GM10248 (cell line): ENCODE measurements around the gene SRRM4.
"Not testable (repeated sequence)": the region's sequence is repeated elsewhere in the genome, so short reads cannot be mapped to it uniquely, and the experiment has no call there.

ENCODE experiments used
- CTCF ChIA-PET: fragments of 300-600 bp; sonication (Branson Sonifier 250); formaldehyde crosslinking; extraction: SDS; loops from one replicate; lab custom pipeline; 2021; ENCODE audit warnings: antibody characterized with exemption; lab: Yijun Ruan, JAX
- POLR2A ChIA-PET: fragments of 350-650 bp; sonication (Branson Sonifier 250); formaldehyde crosslinking; extraction: SDS; loops from one replicate; lab custom pipeline; 2020; ENCODE audit warnings: antibody characterized with exemption; lab: Yijun Ruan, JAX
- DNase-seq: peaks from one replicate; pipeline ENCODE4 v3.0.0; 2012; ENCODE audit errors: extremely low spot score
- TF ChIP-seq, protein P1 (sequence below): IDR thresholded peaks from 2 replicates; pipeline ENCODE4 v1.5.1; 2012; ENCODE audit warnings: mild to moderate bottlenecking, low read depth; ENCODE audit errors: extremely low read depth, missing control alignments, control extremely low read depth

SRRM4 gene

DNA sequence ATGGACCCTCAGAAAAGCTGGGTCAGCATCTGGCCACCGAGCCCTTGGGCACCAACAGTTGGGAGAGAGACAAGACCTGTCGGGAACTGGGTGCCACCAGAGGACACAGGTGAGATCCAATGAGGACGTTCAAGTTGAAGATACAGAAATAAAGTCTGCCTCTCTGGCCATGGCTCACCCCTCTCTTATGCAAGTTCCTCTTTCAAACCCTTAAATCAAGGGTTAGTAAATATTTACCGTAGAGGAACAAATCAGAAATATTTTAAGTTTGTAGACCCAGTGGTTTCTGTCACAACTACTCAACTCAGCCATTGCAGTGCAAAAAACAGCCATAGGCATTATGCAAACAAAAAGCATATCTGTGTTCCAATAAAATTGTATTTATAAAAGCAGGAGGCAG, 120.9 kb downstream of the SRRM4 start:
- ChIA-PET POLR2A (no interaction called here), CTCF (interaction anchor here (2.5 kb wide), 1 partner anchor 13 kb away, joined by 9 read pairs; no protein-coding TSS in a partner anchor)

GRCh38 chr12:119102714-119103113, 121.4 kb downstream of the SRRM4 start:
- no peak for DNase-seq
- POLR2A ChIA-PET = no interaction called here
- TF ChIP-seq, protein P1, sequence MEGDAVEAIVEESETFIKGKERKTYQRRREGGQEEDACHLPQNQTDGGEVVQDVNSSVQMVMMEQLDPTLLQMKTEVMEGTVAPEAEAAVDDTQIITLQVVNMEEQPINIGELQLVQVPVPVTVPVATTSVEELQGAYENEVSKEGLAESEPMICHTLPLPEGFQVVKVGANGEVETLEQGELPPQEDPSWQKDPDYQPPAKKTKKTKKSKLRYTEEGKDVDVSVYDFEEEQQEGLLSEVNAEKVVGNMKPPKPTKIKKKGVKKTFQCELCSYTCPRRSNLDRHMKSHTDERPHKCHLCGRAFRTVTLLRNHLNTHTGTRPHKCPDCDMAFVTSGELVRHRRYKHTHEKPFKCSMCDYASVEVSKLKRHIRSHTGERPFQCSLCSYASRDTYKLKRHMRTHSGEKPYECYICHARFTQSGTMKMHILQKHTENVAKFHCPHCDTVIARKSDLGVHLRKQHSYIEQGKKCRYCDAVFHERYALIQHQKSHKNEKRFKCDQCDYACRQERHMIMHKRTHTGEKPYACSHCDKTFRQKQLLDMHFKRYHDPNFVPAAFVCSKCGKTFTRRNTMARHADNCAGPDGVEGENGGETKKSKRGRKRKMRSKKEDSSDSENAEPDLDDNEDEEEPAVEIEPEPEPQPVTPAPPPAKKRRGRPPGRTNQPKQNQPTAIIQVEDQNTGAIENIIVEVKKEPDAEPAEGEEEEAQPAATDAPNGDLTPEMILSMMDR = no peak
- CTCF ChIA-PET = interaction anchor here (2.5 kb wide), 1 partner anchor 12 kb away, joined by 9 read pairs; no protein-coding TSS in a partner anchor

More for the DNA sequence above, 120.9 kb downstream of the SRRM4 start:
- DNase-seq = no peak
- TF ChIP-seq, protein P1 = no peak

DNA sequence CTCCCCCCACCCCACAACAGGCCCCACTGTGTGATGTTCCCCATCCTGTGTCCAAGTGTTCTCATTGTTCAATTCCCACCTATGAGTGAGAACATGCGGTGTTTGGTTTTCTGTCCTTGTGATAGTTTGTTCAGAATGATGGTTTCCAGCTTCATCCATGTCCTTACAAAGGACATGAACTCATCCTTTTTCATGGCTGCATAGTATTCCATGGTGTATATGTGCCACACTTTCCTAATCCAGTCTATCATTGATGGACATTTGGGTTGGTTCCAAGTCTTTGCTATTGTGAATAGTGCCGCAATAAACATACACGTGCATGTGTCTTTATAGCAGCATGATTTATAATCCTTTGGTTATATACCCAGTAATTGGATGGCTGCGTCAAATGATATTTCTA, 123.6 kb downstream of the SRRM4 start:
- DNase-seq, CTCF ChIA-PET, POLR2A ChIA-PET: not testable (repeated sequence)

DNA sequence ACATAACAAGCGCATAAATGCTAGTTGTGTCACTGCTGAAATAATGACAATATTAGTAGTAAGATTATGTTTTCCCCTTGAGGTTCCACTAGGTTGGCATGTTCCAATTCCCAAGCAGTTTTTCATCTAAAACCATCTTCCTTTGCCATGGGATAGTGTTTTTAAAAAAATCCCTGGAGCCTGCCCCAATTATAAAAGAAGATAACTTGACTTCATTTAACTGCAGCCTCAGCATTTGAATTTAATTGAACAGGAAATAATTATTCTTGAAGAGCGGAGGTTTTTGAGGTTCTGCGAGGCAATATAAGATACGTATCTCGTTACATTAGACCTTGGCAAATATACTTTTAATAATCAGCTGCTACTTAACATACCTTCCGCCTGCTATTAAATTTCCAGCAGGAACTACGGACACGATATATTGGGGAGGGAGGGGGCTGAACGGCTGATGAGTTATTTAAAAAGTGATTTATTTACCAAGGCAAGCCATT, 132.2 kb downstream of the SRRM4 start:
- CTCF ChIA-PET = no interaction called here
- TF ChIP-seq, protein P1 = no peak
- POLR2A ChIA-PET = no interaction called here
- DNase-seq = no peak

- ChIA-PET POLR2A (no interaction called here), CTCF (interaction anchor here (1.0 to 1.6 kb wide), 4 partner anchors 13 to 299 kb away, joined by 3 to 9 read pairs (median 4); no protein-coding TSS in a partner anchor)
- DNase-seq = no peak
- TF ChIP-seq, protein P1 = no peak
Observed at GRCh38 chr12:119114294-119114693, 133.0 kb downstream of the SRRM4 start.

DNA sequence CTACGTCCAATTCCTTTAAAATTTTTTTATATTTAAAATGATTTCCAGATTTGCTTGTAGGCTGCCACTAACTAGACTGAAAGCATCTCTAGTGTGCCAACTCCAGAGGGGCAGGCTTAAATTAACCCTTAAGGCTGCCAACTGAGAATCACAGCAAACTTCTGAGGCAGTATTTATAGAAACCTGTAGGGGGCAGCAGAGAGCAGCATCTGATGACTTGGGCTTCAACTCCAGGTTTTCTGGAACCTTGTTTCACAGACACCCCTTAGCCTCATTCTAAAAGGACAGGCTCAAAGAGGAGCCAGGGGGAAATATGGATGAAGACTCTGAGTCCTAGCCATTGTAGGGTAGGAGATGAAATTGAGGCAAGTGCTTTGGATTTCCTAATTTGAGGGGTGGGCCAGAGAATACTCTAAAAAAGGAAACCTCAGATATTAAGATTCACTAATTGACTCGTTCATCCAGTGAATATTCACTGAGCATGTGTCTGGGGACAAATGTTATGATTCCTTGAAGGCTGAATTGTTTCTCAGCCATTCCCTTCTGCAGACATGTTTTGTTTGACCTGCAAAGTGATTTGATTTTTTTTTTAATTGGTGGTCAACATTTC, 134.1 kb downstream of the SRRM4 start:
- DNase-seq = peak; percentile 59
- TF ChIP-seq, protein P1 = peak; percentile 73
- ChIA-PET CTCF (interaction anchor here (0.7 to 1.6 kb wide), 5 partner anchors 13 to 297 kb away, joined by 3 to 9 read pairs (median 3); no protein-coding TSS in a partner anchor), POLR2A (no interaction called here)

DNA sequence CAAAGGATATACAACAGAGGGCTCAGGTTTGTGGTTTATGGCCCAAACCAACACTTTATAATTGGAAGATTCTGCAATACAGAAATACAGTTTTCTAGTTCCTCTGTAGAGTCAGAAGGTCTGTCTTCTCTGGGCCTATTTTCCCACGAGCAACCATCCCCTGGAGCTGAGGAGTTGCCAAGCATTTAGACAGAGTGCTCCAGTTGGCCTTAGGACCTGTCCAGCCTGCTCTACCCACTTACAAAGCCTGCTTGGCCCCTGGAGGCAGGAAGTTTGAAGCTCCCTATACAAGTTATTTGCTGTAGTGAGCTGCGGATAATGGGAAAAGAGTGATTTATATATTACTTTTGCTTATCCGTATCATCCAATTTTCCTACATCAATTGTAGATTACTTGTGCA, 136.6 kb downstream of the SRRM4 start:
- DNase-seq = no peak
- ChIA-PET POLR2A (no interaction called here), CTCF (interaction anchor here (2.9 kb wide), 1 partner anchor 296 kb away, joined by 10 read pairs; no protein-coding TSS in a partner anchor)
- TF ChIP-seq, protein P1 = no peak
